ENCODE data around the gene CPD.
A peak's percentile ranks its signal among the peaks of the same experiment; 100 is the strongest.

Gene CPD

DNA sequence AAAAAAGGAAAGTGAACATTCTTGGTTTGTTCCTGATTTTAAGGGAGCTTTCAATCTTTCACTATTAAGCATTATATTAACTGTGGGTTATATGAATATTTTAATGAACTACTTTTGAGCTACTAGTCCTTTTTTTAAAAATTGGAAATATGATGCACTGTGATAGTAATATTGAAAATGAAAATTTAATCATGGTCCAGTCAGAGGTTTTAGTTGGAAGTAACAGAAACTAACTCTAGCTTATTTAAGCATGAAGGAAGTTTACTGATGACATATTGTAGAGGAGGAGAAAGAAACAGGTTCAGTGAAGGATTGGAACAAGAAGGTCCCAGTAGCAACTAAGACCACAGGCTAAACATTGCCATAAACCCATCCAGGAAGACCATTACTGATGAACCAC, 24.0 kb upstream of the CPD start:
- DNase-seq: no peak

DNA sequence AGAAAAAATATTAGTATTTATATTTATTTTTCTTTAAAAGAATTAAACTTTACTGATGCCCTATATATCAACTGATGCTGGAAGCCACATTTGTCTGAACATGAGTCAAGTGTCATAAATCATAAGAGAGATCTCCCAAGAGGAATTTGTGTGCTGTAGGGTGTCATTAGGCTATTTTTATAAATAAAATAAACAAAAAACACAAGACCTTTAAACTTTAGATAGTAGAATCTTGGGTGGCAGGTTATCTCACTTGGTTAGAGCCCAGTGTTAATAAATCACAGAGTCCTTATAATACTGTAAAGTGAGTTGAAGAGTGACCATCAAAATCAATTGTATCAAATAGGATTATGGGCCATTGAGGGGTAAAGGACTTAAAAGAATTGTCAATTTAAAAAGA, 21.3 kb upstream of the CPD start:
- DNase-seq: no peak

DNA sequence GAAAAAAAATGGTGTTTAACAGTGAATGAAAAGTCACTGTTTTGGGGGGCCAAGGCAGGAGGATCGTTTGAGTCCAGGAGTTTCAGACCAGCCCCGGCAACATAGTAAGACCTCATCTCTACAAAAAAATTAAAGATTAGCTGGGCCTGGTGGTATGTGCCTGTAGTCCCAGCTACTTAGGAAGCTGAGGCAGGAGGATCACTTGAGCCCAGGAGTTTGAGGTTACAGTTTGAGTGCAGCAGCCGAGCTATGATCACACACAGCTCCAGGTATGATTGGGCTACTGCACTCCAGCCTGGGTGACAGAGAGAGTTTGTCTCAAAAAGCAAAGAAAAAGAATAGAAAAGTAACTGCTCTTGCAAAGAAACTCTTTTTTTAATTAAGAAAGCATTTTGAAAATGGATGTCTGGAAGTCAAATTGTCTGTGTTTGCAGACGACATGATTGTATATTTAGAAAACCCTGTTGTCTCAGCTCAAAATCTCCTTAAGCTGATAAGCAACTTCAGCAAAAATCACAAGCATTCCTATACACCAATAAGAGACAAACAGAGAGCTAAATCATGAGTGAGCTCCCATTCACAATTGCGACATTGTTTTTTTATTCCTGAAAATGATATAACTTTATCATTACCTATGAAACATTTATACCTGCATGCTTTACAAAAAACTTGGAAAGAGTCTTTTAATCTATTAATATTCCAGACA, 20.5 kb upstream of the CPD start:
- DNase-seq: no peak

DNA sequence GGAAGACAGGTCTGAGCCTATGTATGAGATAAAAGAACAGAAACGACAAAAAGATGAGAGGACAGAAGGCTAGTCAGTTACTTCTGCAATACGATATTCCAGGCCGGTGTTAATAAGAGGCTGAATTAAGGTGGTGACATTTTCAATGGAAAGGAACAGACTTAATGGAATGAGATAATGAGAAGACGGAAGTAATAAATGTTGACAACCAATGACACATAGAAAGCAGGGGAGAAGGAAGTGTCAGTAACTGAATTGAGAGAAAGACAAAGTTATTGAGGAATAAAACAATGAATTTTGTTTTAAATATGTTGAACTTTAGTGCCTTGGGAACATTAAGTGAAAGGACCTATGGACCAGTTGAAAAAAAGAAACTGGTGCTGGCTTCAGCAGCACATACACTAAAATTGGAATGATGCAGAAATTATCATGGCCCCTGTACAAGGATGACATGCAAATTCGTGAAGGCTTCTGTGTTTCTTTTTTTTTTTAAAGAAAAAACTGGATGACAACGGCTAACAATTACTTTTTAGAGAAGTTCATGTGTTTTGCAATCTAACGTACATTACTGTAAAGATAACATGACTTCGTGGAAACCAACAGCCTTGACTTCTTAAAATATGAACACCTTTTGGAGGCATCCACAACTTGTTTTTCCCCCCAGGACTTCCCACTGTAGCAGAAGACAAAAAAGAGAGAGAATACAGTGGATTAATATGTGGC, 18.5 kb upstream of the CPD start:
- DNase-seq: no peak

DNA sequence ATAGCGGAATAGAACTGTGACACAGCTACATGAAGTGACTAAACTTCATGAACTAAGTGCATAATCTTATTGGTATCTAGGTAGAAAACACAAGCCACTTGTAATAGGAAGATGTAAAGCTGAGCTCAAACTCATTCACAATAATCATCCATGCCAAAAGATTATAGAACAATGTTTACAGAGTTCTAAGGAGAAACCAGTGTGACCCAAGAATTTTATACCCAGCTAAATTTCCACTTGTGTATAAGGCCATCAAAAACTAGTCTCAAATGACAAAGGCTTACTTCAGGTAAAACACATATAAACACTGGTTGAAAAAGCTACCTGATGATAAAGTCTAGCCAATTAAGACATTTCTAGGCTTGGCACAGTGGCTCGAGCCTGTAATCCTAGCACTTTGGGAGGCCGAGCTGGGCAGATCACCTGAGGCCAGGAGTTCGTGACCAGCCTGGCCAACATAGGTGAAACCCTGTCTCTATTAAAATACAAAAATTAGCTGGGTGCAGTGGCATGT, 16.9 kb upstream of the CPD start:
- DNase-seq: no peak

DNA sequence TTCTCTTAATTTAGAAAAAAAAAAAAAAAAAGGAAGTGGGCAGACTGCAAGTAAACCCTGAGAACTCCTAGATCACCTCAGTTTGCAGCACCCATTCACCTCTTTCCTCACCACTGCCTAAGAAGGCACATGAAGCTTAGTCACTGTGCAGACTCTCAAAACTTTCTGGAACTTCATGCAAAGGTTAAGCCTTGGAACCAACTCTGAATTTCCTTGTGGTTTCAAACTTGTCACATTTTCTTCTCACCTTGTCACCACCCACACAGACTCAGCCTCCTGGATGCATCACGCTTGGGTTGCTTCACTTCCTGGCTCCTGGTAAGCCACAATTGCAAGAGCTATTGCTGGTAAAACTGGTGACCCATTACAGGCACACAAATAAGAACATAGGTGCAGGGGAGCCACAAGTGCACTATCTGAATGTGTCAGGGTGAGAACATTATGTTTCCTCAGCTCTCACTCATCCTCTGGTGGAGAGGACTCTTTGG, 15.0 kb upstream of the CPD start:
- DNase-seq: peak; percentile 81 to 86

DNA sequence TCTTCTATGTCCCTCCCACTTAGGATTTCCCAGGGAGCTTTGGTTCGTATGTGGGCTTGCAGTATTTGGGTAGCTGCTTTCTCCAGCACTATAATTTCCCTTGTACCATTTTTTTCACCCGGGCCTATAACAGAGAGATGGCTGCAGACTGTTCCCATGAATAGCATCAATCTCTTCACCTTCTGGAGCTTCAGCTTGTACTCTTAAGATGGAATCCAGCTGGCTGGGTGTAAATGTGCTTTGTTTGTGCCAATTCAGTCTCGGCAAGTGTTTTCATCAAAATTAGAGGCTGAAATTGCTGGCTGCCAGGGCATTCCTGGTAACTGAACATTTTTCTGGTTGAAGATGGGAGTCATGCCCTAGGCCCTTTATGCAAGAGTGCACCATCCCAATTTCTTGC, 12.2 kb upstream of the CPD start:
- DNase-seq: no peak

DNA sequence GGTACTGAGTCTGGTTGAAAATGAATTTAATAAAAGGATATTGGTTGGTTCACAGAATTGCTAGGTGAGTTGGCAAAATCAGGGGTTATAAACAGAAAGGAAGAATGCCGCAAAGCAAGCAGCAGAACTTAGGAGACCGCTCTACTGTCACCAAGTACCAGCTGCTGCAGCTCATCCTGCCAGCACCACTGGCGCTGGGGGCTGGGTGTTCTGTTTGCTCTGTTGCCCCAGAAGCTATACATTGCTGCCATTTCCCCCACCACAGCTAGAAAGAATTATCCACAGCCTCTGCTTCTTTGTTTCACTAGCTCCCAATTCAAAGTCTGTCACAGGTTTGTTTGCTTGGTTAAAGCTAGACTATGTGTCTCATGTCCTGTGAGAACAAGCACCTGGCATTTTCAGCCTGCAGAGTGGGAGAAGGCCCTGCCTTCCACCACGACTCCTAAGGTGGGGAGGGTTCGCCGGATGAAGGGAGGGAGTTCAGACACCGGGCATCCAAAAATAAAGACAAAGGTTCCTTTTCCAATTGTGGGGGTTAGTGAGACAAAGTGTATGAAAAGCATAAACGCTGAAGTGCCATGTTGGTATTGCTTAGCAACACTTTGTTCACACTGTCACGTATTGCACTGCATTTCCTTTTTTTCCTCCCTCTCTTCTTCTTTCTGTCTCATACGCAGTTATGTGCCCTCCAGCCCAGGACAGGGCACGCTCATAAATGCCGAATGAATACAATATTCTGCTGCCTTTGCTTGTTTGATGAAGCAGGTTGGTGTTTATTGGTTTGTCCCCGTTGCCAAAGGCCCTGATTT, 9.6 kb upstream of the CPD start:
- DNase-seq: no peak

DNA sequence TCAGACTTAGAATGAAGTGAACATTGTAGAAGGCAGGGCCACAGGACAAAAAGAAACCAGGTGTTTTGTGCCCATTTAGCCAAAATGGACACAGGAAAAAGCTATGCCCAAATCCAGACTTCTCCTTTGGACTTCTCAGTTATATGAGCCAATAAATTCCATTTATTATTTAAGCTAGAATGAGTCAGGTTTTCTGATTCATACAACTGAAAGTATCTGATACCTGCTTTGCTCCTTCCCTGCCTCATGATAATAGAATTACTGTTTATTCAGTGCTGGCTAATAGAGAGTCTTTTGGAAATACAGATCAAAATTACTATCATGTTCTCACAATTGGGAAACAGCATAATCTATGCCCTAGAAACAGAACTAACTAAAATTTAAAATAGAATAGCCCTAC, 8.7 kb upstream of the CPD start:
- DNase-seq: no peak

DNA sequence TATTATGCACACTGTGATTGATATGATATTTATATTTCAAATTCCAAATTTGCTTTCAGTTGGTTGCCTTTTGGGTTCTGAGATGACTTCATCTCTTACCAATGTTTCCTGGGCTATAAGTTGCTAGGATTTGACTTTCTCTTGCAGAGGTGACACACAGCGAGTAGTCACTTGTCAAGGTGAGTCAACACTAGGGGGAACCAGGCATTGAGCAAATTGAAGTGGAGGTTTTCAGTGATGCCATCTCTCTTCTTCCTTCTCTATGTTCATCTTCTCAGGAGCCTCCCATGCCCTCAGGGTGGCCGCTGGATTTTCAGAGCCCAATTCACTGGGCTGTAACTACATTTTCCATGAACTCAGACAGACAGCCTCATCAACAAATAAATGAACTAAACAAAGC, 6.0 kb upstream of the CPD start:
- no peak for DNase-seq

DNA sequence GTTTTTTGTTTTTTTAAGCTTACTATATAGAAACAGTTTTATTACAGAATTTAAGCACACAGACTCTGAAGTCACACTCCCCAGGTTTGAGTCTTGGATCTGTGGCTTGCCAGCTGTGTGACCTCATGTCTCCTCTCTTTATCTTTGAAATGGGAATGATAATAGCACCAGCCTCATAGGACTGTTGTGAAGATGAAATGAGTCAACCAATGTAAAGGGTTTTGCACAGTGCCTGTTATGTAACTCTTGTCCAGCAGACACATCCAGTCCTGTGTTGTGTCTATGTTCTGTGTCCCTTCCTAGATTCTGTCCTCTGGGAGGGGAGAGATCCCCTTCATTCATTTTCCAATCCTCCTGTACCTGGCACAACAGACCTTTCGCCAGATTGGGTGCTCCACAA, 3.1 kb upstream of the CPD start:
- DNase-seq: no peak

DNA sequence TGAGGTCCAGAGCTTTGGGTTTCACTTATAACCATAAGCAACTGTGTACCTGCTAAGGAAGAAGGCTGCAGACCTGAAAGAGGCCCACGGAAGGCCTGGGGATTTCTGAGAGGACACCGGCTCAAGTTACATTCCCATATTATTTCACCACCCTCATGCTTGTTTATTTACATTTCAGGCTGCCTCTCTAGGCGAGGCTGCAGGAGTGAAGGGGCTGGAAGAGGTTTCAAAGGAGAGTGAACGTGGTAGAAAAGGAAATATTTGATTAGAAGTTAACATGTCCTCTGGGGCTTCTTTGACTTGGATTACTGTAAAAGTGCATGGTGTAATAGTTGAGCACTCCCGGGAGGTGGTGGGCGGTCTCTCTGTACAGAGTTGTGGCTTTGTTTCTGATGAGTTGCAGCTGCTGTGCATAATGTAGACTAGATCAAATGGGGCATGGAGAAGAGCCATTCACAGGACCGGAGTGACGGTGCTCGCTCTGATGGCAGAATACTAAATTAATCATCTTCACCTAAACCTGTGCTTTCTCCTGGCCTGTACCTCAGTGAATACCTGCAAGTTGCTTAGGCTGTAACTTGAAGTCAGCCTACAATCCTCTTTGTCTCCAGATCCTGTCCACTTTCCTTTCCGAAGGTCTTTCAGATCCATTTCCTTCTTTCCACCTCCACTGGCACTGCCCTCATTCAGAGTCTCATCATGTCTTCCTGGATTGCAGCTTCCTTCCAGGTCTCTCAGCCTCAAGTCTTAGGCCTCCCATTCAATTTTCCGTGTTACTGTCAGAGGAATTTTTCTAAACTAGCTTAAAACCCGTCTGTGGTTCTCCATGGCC, 1.9 kb upstream of the CPD start:
- DNase-seq: no peak

DNA sequence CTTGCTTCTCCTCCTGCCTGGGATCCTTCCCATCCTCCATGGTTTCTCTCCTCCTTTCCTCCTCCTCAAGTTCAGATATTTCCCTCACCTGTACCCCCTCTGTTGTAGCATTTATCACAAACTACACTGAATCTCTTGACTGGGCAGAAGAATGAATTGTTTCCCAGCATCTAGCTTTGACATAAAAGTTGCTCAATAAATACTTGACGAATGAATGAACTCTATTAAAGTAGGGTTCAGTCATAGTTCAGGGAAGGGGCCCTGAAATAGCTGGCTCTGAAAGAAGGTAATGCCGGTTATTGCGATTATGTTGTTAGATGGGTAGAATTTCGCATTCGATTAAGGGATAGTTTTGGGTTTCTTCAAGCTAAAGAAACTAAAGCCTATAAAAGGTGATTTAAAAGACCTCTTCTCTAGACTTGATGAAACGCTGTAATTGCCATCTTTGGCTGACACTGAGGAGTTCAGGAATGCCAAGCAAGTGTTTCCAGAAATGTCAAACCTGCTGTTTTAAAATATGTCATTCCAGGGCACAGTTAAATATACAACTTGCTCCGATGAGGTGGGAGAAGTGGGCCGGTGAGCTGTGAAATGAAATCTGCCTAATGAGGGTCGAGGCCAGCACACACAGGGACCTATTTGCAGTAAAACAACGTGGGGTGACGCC, 1.0 kb upstream of the CPD start:
- no peak for DNase-seq

DNA sequence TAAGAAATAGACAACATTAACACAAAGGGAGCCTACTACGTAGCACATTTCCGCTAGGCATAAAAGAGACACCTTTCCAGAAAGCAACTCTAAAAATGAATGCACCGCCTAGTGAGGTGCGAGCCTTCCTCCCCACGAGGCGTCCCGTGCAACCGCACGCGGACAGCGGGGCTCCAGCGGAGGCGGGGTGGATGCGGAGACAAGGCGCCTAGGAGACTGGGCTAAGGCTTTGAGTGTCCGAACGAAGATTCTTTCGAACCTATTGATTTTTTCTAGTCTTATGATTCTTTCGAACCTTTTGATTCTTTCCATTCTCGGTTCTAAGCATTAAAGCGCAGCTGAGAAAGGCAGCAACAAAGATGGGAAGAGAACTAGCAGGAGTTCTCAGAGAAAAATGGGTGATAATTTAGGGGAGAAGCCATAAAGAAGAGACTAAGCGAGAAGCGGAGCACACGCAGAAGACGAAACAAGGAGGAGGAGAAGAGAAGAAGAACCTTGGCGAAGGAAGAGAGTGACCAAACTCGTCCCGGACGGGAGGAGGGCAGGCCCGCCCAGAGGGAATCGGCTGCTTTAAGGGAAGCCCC, 394 bp upstream of the CPD start:
- DNase-seq: peak; percentile 68 to 82

DNA sequence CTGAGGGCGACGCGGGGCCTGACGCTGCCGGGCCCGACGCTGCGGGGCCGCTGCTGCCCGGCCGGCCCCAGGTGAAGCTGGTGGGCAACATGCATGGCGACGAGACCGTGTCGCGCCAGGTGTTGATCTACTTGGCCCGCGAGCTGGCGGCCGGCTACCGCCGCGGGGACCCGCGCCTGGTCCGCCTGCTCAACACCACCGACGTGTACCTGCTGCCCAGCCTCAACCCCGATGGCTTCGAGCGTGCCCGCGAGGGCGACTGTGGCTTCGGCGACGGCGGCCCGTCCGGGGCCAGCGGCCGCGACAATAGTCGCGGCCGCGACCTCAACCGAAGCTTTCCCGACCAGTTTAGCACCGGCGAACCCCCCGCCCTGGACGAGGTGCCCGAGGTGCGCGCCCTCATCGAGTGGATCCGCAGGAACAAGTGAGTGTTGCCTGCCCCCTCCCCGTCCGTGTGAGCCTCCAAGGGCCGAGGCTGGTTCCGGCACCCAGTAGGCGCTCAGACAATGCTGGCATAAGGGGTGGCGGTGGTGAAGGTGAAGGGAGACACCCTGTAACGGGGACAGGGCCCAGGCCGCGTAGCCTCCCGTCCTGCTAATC, 676 bp downstream of the CPD start:
- DNase-seq: peak; percentile 8 to 43

DNA sequence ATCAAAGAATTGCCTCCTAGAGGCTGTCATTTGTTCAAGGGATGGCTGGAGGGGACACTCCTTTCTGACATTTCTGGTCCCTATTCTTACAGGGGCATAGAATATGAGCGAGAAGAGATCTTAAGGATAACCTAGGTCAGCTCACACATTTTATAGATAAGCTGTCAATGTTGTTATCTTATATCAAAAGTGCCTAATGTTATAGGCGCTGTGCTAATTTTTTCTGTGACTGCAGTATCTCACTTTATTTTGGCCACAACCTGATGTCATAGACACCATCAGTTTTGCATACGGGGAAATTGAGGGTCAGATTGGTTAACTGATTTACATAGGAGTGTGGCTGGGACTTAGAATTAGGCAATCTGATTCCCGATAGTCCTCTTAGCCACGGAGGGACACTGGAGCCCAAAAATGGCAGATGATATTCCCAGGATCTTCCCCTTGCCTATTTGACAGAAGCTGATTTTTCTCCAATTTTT, 1.2 kb downstream of the CPD start:
- DNase-seq: peak in 1 of 2 donors; percentile 28

DNA sequence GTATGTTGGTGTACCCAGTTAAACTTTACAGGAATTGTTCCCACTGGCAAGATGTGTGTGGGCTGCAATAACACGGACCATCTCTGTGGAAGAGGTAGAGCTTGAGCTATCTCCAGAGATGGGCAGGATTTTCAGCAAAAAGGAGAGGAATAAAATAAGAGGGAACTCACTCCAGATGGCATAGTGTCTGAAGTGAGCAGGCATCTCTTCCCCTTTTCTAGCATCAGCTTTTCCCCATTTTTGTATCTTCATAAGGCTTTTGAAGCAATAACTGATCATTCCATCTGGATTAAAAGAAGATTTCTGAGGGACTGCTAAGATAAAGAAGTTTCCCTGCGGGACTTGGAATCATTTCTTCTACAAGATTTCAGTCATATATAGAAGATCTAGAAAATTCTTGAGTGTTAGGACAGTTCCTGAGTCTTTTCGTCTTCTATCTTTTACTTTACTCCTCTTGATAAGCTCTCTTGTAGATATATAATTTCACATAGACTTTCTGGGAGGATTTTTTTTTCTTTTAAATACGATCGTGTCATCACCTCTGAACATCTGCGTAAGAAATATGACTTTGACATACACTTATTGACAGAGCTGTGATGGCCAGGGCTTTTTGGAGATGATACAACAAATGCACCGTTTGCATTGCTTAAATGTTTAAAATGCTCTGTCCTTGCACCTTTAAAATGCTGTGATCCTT, 2.1 kb downstream of the CPD start:
- DNase-seq: no peak

DNA sequence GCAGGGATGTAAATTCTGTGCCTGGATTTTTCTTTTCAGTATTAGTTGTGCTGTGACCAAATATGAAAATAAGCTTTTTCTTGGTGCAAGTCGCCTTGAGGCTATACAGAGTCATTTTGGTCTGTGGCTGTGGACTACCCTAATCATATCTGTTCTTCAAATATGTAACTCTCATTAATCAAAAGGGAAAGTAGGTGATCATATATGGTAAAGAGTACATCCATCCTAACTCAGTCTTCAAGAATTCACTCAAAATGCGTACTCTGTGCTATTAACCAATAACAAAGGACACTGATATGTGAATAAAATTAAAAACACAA, 2.6 kb downstream of the CPD start:
- DNase-seq: no peak

DNA sequence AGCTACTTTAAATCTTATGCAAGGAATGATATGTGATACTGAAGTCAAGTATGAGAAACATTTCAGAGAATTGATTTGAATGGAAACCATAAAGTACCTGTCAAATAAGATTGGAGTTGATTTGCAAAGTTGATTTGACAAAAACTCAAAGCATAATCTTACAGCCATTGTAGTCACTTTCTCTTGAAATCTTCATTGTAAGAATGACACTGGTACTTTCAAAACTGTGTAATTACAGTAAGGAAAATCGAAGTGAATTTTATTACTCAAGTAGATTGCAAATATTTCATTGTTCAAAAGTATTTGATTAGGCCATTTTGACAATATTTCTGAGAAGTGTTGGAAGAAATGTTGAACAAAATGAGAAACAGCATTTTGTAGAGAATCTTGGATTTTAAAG, 3.6 kb downstream of the CPD start:
- no peak for DNase-seq

DNA sequence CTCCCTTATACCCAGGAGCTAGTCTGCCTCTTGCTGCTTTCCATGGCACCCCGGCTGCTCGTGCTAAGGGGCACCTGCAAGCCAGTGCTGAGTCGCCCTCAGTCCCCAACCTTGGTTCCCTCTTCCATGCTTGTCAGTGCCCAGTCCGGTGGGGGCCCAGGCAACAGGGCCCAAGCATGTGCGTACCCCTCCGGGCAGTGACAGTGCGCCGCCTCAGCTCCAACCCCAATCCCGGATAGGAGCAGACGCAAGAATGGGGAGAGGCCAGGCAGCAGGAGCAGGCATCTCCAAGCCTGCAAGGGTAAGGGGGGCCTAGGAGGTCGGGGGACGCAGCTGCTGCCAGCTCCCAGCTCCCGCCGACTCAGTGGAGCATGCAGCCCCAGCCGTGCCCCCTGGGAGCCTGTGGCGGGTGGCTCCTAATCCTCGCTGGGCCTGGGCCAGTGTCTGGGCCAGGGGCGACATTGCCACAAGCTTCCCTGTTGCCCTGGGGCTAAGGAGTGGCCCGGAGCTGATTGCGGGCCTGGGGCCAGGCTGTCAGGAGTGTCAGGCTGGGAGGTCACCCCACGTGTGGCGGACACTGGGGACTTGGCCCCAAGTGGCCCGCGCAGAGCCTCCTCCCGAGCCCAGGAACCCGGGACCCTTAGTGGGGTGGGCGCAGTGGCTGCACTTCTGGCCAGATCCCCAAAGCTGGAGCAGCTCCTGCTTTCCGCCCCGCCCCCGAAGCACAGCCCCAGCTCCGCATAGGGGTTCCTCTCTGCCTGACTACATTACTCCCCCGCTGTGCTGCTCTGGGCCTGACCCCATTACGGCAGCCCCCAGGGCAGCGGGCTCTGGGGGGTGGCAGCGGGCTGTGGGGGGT, 9.8 kb downstream of the CPD start:
- DNase-seq: no peak
